Activated effector memory CD4-positive, alpha-beta T cell treated with Interleukin-2 at 50 U/mL for 16 hours (primary cell): Measurements from ENCODE around the gene PAPSS1.

ENCODE experiments used
- DNase-seq: peaks from one replicate; pipeline ENCODE4 v3.0.0-alpha.2; 2020

The PAPSS1 gene

GRCh38 chr4:107619731-107620130 lies 100.3 kb downstream of the PAPSS1 start:
- no peak for DNase-seq

- no peak for DNase-seq
These were observed 101.0 kb downstream of the PAPSS1 start for GRCh38 chr4:107619066-107619465.

GRCh38 chr4:107618656-107619055 lies 101.4 kb downstream of the PAPSS1 start:
- no peak for DNase-seq

- DNase-seq: no peak
These were observed 103.1 kb downstream of the PAPSS1 start for GRCh38 chr4:107616838-107617389.

GRCh38 chr4:107615809-107616208 lies 104.2 kb downstream of the PAPSS1 start:
- no peak for DNase-seq

GRCh38 chr4:107603430-107603829 lies 116.6 kb downstream of the PAPSS1 start:
- no peak for DNase-seq

GRCh38 chr4:107600983-107601382 lies 119.1 kb downstream of the PAPSS1 start:
- no peak for DNase-seq

- no peak for DNase-seq
These were observed 119.6 kb downstream of the PAPSS1 start for GRCh38 chr4:107600436-107600835.

GRCh38 chr4:107599841-107600240 lies 120.2 kb downstream of the PAPSS1 start:
- DNase-seq: no peak

- DNase-seq: no peak
These were observed 126.8 kb downstream of the PAPSS1 start for GRCh38 chr4:107593230-107593629.

GRCh38 chr4:107592519-107592918 lies 127.5 kb downstream of the PAPSS1 start:
- no peak for DNase-seq

- DNase-seq: no peak
These were observed 130.8 kb downstream of the PAPSS1 start for GRCh38 chr4:107589269-107589668.

- DNase-seq: no peak
These were observed 133.7 kb downstream of the PAPSS1 start for GRCh38 chr4:107586371-107586770.

GRCh38 chr4:107579099-107579498 lies 140.9 kb downstream of the PAPSS1 start:
- DNase-seq: no peak

GRCh38 chr4:107578321-107578720 lies 141.7 kb downstream of the PAPSS1 start:
- DNase-seq: no peak

GRCh38 chr4:107577743-107578142 lies 142.3 kb downstream of the PAPSS1 start:
- no peak for DNase-seq

- no peak for DNase-seq
These were observed 144.8 kb downstream of the PAPSS1 start for GRCh38 chr4:107575243-107575642.

- no peak for DNase-seq
These were observed 147.8 kb downstream of the PAPSS1 start for GRCh38 chr4:107572281-107572680.

GRCh38 chr4:107570952-107571351 lies 149.1 kb downstream of the PAPSS1 start:
- DNase-seq: no peak

- DNase-seq: no peak
These were observed 155.7 kb downstream of the PAPSS1 start for GRCh38 chr4:107564326-107564725.
